HuH-7.5 (cell line): ENCODE results near the gene LIMK1.
"Not testable (repeated sequence)": the region's sequence is repeated elsewhere in the genome, so short reads cannot be mapped to it uniquely, and the experiment has no call there.

ENCODE experiments used
- DNase-seq: peaks from one replicate; pipeline ENCODE4 v3.0.0; 2011; ENCODE audit warnings: low spot score

The LIMK1 gene

DNA sequence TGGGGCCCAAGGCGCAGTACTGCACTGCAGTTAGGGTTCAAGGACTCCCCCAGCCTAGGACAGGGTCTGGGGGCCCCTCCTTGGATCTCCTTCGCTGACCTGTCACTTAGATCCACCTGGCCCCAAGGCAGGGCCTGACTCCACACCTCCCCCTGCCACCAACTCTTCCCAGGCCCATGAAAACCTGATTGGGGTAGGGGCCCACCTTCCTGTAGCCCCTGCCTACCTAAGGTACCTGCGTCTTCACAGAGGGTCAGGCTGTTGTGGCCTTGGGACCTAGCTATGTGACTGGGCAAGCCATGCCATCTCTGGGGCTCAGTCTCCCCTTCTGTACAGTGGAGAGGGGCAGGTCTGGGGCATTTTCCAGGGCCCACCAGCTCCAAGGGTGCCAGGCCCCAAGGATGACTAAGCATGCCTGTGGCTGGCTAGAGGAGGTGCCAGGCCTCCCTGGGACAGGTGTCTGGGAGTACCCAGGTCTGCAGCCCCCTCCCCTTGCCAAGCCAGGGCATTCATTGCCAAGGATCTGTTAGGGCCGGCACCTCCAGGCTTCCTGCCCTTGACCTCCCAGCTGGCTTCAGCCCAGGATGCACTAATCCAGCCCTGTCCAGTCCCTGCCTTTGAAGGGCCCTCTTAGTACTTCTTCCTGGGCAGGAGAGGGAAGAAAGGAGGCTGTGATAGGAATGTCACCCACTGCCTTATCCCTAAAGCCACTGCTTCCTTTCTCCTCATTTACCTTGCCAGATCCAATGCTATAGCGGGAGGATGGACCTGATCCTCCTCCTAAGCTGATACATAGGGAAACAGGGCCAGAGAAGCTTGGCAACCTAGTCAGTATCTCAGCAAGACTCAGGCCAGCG is 1.3 kb downstream of the LIMK1 start:
- DNase-seq, result no peak

DNA sequence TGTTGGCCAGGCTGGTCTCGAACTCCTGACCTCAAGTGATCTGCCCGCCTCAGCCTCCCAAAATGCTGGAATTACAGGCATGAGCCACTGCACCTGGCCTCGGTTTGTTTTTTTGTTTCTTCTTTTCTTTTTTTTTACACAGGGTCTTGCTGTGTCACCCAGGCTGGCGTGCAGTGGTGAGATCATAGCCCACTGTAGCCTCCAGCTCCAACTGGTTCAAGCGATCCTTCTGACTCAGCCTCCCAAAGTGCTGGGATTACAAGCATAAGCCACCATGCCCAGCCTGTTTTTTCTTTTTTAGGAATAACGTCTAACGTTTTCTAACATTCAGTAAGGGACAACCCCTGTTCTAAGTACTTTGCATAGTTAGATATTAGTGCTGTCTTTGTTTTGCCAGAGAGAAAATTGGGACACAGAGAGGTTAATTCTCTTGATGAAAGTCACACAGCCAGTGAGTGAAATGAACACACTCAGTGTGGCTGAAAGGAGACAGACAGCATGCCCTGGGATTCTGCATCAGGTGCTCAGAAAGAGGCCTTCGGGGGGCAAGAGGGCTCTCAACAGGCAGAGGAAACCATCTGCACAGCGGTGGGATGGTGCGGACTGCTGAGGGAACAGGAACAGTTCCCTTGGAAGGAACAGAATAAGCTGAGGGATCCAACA is 4.3 kb downstream of the LIMK1 start:
- DNase-seq, result no peak

DNA sequence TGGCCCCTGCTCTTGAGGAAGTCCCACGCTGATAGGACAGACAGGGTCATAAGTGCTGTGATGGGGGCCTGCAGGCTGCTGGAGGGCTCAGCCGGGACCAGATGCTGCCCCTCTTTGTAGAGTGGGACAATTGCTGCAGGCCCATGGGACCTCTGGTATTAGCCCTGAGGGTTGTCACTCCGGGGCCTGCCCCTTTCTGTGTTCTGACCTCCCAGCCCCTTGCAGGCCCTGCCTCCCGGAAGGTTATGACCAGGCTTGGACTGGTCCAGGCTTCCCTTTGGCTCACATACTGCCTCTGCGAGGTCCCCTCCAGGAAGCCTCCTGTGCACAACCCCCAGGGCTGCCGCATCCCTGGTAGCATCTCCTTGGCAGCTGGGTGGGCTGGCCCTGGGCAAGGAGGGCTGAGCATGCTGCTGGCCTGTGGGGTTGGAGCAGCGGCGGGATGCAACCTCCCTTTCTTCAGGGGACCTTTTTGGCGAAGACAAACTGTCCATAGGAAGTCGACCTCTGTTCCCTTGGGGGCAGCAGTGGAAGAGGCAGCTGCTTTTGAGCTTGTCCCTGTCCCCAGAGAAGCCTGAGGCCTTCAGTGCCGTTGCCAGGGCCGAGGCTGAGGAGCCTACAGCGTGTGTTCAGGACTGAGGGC is 8.8 kb downstream of the LIMK1 start:
- DNase-seq, result no peak

DNA sequence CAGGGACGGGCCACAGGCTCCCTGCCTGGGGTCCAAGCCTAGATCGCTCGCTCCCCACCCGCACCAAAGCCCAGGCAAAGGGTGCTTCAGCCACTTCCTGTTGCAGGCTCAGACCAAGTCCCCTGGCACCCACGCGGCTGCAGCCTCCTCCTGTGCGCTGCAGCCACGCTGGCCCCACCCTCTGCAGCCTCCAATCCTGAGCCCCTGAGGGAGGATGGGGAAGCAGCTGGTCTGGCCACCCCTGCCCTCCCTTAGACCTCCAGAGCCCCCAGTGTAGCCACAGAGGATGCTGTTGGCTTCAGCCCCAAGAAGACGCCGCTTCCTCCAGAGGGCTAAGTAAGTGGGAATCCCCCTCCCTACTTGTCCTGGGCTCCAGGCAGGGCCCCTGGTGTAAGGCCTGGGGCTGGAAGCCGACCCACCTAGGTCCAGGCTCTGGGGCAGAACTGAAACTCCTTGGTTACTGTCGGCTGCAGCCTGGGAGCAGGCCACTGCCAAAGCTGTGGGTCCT is 9.4 kb downstream of the LIMK1 start:
- DNase-seq, result no peak

DNA sequence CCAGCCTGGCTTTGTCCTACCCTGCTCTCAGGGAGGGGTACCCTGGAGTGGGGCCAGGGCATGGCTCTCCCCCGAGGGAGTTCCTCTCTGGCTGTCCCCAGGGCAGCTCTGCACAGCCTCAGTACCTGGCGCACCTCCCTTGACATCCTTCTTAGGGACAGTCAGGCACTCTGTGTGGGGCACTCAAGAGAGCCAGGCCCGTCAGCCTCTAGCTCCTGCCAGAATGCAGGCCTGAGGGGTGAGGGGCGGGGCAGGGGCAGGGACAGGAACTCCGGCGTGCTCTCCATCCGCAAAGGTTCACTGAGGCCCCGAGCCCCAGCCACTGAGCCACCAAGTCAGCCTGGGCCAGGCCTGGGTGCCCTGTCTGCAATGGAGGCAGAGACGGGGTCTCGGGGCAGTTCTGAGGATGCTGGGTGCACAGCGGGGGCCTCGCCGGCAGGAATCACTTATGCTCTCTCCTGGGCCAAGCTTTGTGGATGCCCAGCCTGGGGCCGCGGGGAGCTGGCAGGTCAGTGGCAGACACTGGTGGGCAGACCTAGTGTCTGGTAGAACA is 10.1 kb downstream of the LIMK1 start:
- DNase-seq, result no peak

DNA sequence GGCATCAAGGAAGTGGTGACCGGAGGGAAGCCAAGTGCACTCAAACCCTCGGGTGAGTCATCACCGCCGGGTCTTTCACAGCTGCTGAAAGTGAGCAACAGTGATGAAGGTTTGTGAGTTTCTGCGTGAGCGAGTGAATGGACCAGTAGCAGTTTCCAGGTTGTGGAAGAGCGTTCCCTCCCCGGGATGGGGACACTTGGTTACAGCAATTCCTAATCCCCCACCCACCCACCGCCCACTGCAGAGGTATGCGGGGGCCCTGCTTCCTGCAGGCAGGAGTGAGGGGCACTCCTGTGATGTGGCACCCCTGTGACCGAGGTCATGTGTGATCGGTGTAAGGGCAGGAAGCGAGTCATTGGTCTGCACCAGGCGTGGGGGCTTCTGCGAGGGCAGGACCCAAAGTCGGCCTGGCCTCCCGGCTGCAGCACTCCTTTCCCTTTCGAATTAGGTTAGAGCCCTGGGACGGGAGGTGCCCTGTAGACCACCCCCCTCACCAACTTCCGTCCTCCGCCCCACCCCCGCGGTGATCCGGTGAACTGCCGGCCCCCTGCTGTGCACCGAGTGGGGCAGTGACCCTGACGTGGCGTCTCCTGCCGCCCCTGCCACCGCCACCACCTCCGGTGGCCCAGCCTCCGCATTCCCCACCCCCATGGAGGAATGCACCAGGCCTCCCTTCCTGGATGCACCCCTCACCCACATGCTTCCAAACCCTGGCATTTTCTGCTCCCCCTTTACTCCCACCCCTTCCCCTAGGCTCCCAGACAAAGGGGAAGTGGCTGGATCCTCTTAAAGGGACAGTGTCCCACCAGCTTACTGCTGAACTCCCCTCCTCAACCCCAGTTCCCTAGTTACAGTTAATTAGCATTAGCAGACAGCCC is 10.9 kb downstream of the LIMK1 start:
- no peak for DNase-seq

DNA sequence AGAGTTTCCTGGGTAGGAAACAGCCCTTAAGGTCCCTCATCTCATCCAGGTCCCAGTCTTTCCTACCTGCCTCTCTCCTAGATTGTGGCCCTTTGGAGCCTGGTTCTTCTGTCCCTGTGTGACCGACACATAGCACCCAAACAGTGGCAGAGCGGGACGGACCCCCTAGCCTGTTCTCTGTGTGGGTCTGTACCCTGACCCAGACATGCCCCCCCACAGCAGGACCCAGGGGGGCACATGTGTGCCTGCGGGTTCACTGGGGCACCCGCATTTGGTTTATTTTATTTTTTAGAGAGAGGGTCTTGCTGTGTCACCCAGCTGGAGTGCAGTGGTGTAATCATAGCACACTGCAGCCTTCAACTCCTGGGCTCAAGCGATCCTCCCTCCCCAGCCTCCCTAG is 11.5 kb downstream of the LIMK1 start:
- no peak for DNase-seq

DNA sequence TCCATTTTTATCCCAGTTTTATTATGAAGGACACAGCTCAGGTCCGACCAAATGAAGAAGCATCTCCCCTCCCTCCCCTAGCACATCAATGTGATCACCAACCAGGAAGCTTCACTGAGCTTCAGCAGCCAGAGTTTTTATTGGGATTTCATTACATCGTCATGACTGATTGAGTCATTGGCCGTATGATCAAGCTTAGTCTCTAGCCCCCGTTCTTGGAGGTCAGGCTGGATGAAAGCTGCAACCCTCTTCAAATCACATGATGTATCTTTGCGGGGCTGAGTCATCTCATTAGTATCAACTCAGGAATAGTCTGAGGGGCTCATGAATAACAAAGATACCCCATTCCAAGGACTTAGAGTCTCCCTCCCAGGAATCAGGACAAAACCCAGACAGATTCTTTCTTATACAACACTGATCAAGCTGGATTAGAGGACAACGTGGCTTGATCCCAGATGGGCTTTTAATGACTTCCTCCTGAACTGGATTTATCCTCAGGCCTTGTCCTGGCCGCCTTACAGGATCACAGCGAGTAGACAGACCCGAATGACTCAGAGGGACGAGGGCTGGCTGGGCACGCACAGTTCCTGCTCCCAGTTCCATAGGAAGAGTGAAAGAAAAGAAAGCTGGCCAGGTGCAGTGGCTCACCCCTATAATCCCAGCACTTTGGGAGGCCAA is 14.5 kb downstream of the LIMK1 start:
- no peak for DNase-seq

DNA sequence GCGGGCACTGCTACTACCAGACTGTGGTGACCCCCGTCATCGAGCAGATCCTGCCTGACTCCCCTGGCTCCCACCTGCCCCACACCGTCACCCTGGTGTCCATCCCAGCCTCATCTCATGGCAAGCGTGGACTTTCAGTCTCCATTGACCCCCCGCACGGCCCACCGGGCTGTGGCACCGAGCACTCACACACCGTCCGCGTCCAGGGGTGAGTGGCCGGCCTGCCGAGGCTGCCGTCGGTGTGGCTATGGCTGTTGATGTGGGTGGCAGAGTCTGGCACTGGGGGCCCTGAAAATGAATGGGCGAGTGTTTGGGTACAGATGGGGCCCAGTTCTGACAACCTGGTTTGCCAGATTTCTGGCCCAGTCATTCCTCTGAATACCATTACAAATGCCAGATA is 15.4 kb downstream of the LIMK1 start:
- DNase-seq, result no peak

DNA sequence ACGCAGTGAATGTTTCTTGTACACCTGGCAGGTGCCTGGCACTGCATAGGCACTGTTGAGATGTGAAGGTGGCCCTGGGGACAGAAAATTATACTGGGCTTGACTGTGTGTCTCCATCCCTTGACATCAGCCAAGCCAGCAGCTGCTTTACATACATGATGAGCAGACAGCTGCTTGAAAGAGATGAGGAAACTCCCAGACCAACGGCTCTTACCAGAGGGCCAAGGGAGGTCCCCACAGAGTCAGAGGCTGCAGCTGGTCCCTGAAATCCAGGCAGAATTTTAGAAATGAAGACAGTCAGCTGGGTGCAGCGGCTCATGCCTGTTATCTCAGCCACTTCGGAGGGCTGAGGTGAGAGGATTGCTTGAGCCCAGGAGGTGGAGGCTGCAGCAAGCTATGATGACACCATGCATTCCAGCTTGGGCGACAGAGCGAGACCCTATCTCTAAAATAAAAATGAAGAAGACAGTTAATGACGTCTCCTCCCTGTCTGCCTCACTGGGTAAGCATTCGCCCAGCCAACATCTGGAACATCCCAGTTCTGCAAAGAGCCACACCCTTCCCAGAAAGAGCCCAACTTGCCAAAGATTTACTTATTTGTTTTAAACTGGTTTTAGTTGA is 17.6 kb downstream of the LIMK1 start:
- no peak for DNase-seq

DNA sequence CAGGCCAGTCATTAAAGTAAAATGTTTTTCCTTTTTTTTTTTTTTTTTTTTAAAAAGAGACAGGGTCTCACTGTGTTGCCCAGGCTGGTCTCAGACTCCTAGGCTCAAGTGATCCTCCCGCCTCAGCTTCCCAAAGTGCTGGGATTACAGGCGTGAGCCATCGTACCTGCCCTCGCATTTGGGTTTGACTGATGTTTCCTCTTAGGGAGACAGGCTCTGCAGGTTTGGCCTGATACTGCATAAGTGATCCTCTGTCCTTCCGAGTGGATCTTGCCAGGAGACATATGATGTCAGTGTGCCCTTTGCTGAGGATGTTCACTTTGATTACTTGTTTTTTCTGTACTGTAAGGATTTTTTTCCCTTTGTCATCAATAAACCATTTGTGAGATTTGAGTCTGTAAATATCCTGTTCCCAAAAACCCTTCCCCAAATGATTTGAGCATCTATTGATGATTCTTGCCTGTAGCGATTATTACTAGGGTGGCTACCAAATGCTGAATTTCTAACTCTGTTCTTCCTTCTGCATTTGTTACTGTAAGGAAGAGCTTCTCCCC is 19.7 kb downstream of the LIMK1 start:
- DNase-seq, result no peak

DNA sequence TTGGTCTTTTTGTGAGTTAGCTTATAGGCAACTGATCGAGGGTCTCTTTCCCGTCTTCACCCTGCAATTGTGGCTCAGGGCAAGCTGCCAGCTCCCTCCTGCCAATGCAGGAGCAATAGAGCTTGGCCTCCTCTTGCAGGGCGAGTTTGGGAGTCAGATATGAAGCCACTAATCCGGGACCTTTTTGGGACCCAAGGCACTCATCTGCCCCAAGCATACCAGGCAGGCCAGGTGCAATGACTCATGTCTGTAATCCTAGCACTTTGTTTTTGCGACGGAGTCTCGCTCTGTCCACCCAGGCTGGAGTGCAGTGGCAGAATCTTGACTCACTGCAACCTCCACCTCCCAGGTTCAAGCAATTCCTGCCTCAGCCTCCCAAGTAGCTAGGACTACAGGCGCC is 21.1 kb downstream of the LIMK1 start:
- no peak for DNase-seq

DNA sequence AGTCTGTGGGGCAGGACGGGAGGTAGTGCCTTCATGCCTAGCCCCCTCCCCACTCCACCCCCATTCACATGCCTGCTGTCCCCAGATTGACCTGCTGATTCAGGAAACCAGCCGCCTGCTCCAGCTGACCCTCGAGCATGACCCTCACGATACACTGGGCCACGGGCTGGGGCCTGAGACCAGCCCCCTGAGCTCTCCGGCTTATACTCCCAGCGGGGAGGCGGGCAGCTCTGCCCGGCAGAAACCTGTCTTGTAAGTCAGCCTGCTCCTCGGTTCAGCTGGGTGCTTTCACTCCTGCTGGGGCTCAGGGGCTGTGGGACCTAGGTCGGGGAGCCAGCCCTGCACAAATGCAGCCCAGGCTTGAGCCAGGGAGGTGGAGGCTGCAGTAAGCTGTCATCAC is 22.4 kb downstream of the LIMK1 start:
- DNase-seq, result no peak

DNA sequence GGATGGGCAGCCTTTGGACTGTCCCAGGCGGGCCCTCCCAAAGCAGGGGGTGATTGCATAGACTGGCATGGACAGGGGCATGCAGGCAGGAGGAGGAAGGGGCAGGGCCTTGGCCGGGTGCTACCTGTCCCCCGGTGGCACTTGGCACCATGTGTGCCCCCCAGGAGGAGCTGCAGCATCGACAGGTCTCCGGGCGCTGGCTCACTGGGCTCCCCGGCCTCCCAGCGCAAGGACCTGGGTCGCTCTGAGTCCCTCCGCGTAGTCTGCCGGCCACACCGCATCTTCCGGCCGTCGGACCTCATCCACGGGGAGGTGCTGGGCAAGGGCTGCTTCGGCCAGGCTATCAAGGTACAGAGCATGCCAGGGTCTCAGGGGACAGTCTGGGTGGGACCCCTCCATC is 23.2 kb downstream of the LIMK1 start:
- DNase-seq, result no peak

DNA sequence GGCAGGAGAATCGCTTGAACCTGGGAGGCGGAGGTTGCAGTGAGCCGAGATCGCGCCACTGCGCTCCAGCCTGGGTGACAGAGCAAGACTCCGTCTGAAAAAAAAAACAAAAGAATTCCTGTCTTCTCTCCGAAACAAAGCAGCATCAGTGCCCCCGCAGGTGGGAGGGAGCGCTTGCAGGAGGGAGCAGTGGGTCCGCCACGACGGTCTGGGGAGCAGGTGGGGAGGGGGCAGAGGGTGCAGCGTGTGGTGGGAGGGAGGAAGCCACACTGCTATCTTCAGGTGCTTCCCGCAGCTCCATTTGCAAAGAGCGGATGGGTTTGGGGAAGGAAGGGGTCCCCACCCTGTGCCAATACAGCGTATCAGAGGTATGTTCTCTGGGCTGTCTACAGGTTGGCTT is 31.7 kb downstream of the LIMK1 start:
- DNase-seq, result no peak

DNA sequence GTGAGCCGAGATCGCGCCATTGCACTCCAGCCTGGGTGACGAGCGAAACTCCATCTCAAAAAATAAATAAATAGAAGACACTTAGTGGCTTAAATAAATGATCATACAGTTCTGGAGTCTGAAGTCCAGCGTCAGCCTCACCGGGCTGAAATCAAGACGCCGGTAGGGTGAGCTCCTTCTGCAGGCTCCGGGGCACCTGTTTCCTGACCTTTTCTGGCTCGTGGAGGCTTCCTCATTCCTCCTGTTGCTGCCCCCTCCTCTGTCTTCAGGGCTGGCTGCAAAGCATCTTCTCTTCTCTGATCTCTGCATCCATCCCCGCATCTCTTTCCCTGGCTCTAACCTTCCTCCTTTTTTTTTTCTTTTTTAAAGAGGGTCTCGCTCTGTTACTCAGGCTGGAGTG is 32.8 kb downstream of the LIMK1 start:
- no peak for DNase-seq

DNA sequence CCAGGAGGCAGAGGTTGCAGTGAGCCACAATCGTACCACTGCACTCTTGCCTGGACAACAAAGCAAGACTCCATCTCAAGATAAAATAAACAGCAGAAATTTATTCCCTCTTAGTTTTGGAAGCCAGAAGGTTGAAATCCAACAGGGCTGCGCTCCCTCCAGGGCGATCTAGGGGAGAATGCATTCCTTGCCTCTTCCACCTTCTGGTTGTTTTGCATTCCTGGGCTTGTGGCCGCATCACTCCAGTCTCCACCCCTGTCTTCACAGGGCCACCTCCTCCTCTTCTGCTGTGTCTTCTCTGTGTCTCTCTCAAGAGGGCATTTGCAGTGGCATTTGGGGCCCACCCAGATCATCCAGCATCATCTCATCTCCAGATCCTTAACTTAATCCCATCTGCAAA is 36.2 kb downstream of the LIMK1 start:
- no peak for DNase-seq

DNA sequence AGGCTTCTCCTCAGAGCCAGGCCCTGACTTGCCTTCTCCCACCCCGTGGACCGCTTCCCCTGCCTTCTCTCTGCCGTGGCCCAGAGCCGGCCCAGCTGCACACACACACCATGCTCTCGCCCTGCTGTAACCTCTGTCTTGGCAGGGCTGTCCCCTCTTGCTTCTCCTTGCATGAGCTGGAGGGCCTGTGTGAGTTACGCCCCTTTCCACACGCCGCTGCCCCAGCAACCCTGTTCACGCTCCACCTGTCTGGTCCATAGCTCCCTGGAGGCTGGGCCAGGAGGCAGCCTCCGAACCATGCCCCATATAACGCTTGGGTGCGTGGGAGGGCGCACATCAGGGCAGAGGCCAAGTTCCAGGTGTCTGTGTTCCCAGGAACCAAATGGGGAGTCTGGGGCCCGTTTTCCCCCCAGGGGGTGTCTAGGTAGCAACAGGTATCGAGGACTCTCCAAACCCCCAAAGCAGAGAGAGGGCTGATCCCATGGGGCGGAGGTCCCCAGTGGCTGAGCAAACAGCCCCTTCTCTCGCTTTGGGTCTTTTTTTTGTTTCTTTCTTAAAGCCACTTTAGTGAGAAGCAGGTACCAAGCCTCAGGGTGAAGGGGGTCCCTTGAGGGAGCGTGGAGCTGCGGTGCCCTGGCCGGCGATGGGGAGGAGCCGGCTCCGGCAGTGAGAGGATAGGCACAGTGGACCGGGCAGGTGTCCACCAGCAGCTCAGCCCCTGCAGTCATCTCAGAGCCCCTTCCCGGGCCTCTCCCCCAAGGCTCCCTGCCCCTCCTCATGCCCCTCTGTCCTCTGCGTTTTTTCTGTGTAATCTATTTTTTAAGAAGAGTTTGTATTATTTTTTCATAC is 38.0 kb downstream of the LIMK1 start:
- no peak for DNase-seq

DNA sequence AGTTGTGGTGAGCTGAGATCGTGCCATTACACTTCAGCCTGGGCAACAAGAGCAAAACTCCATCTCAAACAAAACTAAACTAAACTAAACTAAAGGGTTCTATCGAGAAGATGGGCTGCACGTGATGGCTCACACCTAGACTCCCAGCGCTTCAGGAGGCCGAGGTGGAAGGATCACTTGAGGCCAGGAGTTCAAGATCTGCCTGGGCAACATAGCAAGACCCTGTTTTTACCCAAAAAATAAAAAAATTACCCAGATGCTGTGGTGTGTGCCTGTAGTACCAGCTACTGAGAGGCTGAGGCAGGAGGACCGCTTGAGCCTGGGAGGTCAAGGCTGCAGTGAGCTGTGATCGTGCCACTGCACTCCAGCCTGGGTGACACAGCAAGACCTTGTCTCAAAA is 40.3 kb downstream of the LIMK1 start:
- not testable (repeated sequence) for DNase-seq
